Right lung (tissue), 10 donors: ENCODE data around the gene ARHGEF2. TPM values are rescaled to one million over a fixed set of nuclear protein-coding genes. Genes with fewer than 3 reads are reported as not detected.

Source experiments
- DNase-seq, 2 donors: peaks; one replicate each; pipeline ENCODE4 v3.0.0-alpha.2; 2013
- long read RNA-seq, 8 donors: transcript quantifications; one replicate each; lab custom pipeline, GENCODE V29; 2026
- polyA plus RNA-seq, 5 donors: library from polyadenylated mRNA; unstranded; fragments of 120-200 nt; gene quantifications; one replicate each; pipeline versions ENCODE4 v1.2.1 to v1.2.3, GENCODE V29; 2013; ENCODE audit warnings: inconsistent platforms in 1 of 5, low replicate concordance in 1 of 5; ENCODE audit not compliant: insufficient read length in 5 of 5, insufficient read depth in 1 of 5

Gene ARHGEF2
- 100 to 1,000 TPM; 179 to 260 (median 212) TPM for polyA plus RNA-seq
- long read RNA-seq, donor 1, full-length matches to known transcripts, result 2 of 64 reads
- long read RNA-seq, donor 1, partial matches to known transcripts, result 62 of 64 reads
- long read RNA-seq, donor 1, other reads (novel, unspliced or antisense), result 0 of 64 reads
- long read RNA-seq, donor 2, full-length matches to known transcripts, result 1 of 1 reads
- long read RNA-seq, donor 2, partial matches to known transcripts, result 0 of 1 reads
- long read RNA-seq, donor 2, other reads (novel, unspliced or antisense), result 0 of 1 reads
- long read RNA-seq, donor 3, partial matches to known transcripts, result 11 of 12 reads
- long read RNA-seq, donor 3, other reads (novel, unspliced or antisense), result 0 of 12 reads
- long read RNA-seq, donor 4, partial matches to known transcripts, result 6 of 7 reads
- long read RNA-seq, donor 4, other reads (novel, unspliced or antisense), result 0 of 7 reads
- long read RNA-seq, donor 5, partial matches to known transcripts, result 13 of 16 reads
- long read RNA-seq, donor 5, other reads (novel, unspliced or antisense), result 0 of 16 reads
- long read RNA-seq, donor 6, full-length matches to known transcripts, result 4 of 39 reads
- long read RNA-seq, donor 6, partial matches to known transcripts, result 35 of 39 reads
- long read RNA-seq, donor 6, other reads (novel, unspliced or antisense), result 0 of 39 reads
- long read RNA-seq, donor 7, full-length matches to known transcripts, result 1 of 29 reads
- long read RNA-seq, donor 7, partial matches to known transcripts, result 28 of 29 reads
- long read RNA-seq, donor 7, other reads (novel, unspliced or antisense), result 0 of 29 reads
- long read RNA-seq, donor 8, result 0 reads

DNA sequence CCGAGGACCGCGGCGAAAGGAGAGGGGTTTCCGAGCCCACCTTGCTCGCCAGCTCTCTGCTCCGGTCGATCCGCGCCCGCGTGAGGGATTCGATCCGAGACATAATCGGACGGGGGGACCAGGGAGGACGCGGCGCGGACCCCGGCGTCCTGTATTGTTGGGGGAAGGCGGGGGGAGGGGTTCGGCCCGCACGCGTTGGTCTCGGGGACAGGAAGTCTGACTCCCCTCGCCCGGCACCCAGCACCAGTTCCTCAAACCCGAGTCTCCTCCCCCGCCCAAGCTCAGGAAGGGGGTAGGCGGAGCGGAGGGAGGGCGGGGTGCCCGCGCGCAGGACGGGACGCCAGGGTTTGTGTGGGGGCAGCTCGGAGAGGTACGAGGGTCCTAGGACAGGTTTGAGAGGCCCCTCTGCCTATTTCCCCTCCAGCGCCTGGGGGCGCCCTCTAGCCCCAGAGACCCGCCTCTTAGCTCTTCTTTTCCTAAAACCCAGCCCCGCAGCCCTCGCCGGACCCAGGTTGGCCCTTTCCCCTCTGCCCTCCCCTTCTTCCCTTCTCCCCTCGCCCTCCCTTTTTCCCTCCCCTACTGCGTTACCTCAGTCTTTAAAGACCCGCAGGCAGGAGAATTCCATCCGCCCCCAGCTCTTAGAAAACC is at the start of gene ARHGEF2:
Gene ARHGEF2 (minus strand): TSS at position 223 of the 648 bp plus-strand sequence. CDS start 120 bp downstream, at position 103.
- peak; percentile 78 to 79 for DNase-seq

DNA sequence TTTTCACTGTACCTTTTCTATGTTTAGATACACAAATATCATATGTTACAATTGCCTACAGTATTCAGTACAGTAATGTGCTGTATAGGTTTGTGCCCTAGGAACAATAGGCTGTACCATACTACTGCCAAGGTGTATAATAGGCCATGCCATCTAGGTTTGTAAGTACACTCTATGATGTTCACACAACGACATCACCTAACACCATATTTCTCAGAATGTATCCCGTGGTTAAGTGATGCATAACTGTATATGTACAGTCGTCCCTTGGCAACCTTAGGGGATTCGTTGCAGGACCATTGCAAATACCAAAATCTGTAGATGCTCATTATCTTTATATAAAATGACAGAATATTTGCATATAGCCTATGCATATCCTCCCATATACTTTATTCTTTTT is 48.2 kb upstream of the ARHGEF2 start:
- no peak for DNase-seq

- DNase-seq, result no peak
These were observed 47.5 kb upstream of the ARHGEF2 start for GRCh38 chr1:156025876-156026275.

- no peak for DNase-seq
These were observed 46.5 kb upstream of the ARHGEF2 start for GRCh38 chr1:156024801-156025200.

- DNase-seq, result no peak
These were observed 43.6 kb upstream of the ARHGEF2 start for GRCh38 chr1:156021954-156022353.

GRCh38 chr1:156021093-156021428 is 42.7 kb upstream of the ARHGEF2 start:
- no peak for DNase-seq

DNA sequence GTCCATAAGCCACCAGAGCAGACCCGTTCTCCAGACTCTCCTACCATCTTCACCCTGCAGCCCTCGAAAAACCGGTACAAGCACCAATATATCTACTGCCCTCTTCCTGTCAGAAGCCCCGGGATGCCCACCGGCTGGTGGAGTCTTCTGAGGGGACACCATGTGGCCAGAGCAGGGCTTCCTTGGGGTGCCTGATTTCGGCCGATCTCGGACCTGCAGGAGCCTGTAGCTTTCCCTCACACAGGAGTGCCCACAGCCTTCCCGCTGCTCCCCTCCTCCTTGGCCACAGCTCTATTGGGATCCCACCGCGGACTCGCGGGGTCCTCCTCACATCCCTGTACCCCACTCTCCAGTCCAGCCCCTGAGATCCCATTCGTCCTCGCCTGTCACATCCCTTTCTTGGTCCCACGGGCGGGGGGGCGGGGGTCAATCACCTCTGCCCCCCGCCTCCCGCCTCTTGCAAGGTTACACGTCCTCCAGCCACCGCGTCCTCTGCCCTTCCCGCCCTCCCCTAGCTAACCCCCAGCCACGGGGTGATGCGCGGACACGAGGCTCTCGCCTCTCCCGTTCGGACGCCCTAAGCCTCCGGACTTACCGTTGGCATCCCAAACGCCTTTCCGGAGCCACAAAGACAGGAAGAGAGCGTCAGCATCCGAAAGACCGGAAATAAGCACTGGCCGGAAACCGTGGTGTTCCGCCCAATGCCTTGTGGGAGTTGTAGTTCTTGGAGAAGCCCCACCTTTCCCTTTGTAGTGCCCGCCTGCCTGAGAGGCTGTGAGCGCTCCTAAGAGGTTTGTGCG is 42.1 kb upstream of the ARHGEF2 start, which contains the start of gene SSR2:
Gene SSR2 (minus strand): TSS at position 659 of the 800 bp plus-strand sequence. CDS start 784 bp downstream, outside the sequence.
- peak; percentile 87 to 89 for DNase-seq

DNA sequence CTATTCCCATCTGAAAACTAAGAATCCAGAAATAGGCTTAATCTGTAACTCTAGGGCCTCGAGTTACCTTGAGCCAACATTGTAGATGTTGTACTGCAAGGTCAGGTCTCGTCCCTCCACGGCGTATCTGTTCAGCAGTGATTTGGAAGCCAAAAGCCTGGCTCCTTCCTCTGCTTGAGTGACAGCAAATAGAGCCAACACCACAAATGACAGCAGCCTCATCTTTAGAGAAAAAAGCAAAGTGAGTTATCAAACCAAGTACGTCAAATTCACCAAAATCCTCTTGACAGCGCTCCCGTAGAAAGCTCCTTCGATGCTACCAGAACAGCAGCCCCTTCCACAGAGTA is 41.6 kb upstream of the ARHGEF2 start:
- no peak for DNase-seq

GRCh38 chr1:156014829-156015228 is 36.5 kb upstream of the ARHGEF2 start:
- no peak for DNase-seq

DNA sequence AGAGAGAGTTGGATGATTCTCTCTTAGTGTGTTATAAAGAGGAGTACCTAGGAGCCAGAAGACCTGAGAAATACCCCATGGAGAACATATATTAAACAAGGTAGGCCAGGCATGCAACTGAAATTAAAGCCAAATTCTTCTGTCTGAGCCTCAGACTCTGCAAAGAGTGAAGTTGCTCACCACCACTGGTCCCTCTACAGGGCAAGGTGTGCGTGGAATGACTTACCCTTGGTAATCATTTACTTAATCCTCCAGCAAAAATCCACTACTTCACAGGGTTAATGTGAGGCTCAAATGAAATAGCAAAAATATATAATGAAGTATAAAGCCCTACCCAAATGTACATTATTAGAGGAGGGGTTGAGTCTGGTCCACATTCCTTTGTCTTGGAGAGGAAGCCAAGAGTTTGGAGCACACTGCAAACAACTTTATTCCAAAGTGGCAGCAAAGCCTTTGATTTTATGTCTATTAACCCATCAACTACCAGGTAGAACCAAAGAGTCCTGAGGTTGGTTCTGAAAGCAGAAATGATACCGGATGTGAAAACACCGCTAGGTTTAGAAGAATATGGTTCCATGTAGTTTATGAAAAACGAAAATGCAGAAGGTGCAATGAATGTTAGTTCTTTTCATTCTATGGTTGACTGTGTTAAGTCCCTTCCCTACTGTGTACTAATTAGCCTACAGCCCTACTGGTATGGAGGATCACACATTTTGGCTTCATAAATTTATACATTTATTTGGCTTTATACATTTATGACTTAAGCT is 33.9 kb upstream of the ARHGEF2 start:
- DNase-seq, result no peak

DNA sequence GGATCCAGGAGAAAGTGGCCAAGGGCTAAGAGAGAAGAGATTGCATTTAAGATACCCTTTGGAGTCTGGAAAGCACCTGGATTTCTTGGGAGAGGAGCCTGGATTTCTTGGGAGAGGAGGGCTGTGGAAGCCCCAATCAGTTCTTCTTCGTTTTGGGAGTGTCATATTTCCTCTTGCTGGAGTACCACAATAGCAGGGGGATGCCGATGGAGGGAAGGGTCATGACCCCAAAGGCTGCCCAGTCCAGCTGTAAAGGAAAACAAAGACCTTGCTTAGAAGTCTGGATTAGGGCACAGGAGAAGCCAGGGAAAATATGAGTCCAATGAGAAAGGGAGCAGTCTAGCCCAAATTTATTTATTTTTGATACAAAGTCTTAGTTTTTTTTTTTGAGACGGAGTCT is 31.1 kb upstream of the ARHGEF2 start:
- no peak for DNase-seq

GRCh38 chr1:156006666-156007376 is 28.5 kb upstream of the ARHGEF2 start:
- no peak for DNase-seq

- no peak for DNase-seq
These were observed 26.7 kb upstream of the ARHGEF2 start for GRCh38 chr1:156004843-156005584.

GRCh38 chr1:156003923-156004188 is 25.5 kb upstream of the ARHGEF2 start:
- no peak for DNase-seq

- DNase-seq, result no peak
These were observed 24.0 kb upstream of the ARHGEF2 start for GRCh38 chr1:156002188-156002911.

DNA sequence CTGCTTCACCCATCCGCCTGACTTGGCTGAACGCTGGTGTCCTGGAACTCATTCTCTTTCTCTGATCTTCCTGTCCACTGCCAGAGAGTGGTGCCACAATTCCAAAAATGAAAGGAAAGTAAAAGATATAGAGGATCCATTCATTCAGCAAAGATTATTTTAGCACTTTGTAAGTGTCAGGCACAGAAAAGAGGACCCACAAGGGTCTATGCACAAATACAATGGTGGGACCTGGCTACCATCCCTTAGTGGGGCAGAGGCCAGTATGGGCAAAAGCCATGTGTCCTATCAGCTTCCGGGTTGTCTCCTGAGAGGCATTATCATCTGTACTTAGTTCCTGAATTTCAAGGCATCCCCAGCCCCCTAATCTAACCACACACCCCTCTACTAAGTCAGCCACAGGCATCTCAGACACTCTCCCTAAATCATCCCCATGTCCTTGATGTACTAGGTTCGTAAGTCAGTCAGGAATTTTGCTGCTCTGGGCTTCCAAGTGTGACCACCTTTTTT is 23.4 kb upstream of the ARHGEF2 start:
- DNase-seq, result no peak

DNA sequence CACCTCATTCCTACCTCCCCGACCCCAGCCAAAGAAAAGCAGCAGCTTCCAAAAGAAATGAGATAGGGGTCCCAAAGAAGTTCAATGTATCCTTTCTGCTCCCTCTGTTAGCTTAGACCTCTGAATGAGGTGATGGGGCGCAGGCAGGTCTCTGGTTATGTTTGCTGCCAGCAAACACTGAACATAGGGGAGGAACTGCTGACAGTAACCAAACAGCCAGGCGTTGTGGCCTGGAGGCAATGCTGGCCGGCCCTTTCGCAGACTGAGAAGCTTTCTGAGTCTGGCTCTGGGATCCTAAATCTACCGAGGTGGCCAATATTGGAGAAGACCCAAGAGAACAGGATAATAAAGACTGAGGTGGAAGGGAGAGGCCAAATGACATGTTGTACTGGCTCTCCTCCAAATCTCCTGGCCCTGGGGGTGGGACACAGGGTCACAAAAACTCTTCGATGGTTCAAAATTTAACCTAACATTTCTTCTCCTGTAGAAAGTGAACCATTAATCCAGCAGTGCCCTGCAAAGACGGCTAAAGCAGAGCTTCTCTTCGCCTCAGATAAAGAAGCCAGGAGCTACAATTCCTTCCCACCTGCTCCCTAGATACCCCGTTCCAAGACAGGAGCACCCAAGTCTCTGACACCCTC is 22.8 kb upstream of the ARHGEF2 start:
- no peak for DNase-seq

DNA sequence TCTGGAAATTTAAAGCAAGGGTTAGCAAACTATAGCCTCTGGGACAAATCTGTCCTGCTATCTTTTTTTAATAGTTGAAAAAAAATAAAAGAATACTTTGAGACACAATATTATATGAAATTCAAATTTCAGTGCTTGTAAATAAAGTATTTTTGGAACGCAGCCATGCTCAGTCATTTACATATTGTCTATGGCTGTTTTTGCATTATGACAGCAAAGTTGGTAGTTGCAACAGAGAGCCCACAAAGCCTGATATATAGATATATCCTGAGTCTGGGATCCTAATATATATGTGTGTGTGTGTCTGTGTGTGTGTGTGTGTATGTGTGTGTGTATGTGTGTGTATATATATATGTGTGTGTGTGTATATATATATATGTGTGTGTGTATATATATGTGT is 21.6 kb upstream of the ARHGEF2 start:
- DNase-seq, result no peak
